Testis (tissue), 5 donors: ENCODE data around the gene POLRMT. TPM values are rescaled to one million over a fixed set of nuclear protein-coding genes. Genes with fewer than 3 reads are reported as not detected.
A peak's percentile ranks its signal among the peaks of the same experiment; 100 is the strongest.

Experiments
- DNase-seq: peaks from one replicate; pipeline ENCODE4 v3.0.0-alpha.2; 2019
- H3K27ac ChIP-seq, 2 donors: fragments of 200-600 bp; sonication (generic); one replicate each; pipeline ENCODE4 v1.5.1; 2019
- H3K27me3 ChIP-seq: fragments of 200-600 bp; sonication (generic); one replicate; pipeline ENCODE4 v1.5.1; 2019
- H3K36me3 ChIP-seq: fragments of 200-600 bp; sonication (generic); one replicate; pipeline ENCODE4 v1.5.1; 2017; ENCODE audit warnings: low read depth; ENCODE audit errors: missing control alignments
- H3K4me1 ChIP-seq: fragments of 200-600 bp; sonication (generic); one replicate; pipeline ENCODE4 v1.5.1; 2019
- H3K4me3 ChIP-seq, 2 donors: fragments of 200-600 bp; sonication (generic); one replicate each; pipeline ENCODE4 v1.5.1; 2017 to 2019
- H3K9me3 ChIP-seq: fragments of 200-600 bp; sonication (generic); one replicate; pipeline ENCODE4 v1.5.1; 2017
- POLR2A ChIP-seq: fragments of 450-650 bp; IDR thresholded peaks from one replicate; pipeline ENCODE4 v1.6.1; 2017; ENCODE audit warnings: antibody characterized with exemption, mild to moderate bottlenecking, moderate library complexity
- WGBS, 2 donors: methylation state at CpG; one replicate each; pipeline ENCODE4 v1.1.5; 2018; 5-methylcytosine and 5-hydroxymethylcytosine counted together
- intact Hi-C: fragments of 100-400 bp; cut with DNase I; formaldehyde crosslinking; loops from one replicate; pipeline ENCODE4 v1.15.1; 2023; ENCODE audit warnings: low total_unique reads
- long read RNA-seq, 2 donors: transcript quantifications; one replicate each; lab custom pipeline, GENCODE V29; 2026
- polyA plus RNA-seq: library from polyadenylated mRNA; stranded (reverse); fragments of 350-450 nt; fragmentation: Illumina TruSeq; extraction: RNeasy Lipid Tissue Mini Kit (QIAGEN cat#74804); gene quantifications from one replicate; pipeline ENCODE4 v1.2.3, GENCODE V29; 2014; ENCODE audit warnings: low read depth, low replicate concordance; ENCODE audit not compliant: insufficient read depth
- total RNA-seq, 2 donors: library from RNA; depleted of rRNA; stranded (reverse); fragments of >200 nt; gene quantifications; one replicate each; pipeline ENCODE4 v1.2.3, GENCODE V29; 2016
- TF ChIP-seq, protein P1 (sequence below), 3 experiments: fragments of 450-650 bp in 2 of 3; fragments of 200-600 bp in 1 of 3; sonication (generic) in 1 of 3; IDR thresholded peaks; one replicate each; pipeline ENCODE4 v1.5.1; 2016 to 2019; ENCODE audit warnings: antibody characterized with exemption in 3 of 3, mild to moderate bottlenecking in 2 of 3, moderate library complexity in 1 of 3

POLRMT gene
- total RNA-seq = 100 to 1,000 TPM; 116 to 137 TPM
- 178 TPM for polyA plus RNA-seq
- long read RNA-seq, donor 1, transcript POLRMT-202 (21 exons, 3,835 nt) = major isoform, 10 of 21 reads
- long read RNA-seq, donor 1, partial matches to known transcripts = 9 of 21 reads
- long read RNA-seq, donor 1, other reads (novel, unspliced or antisense) = 0 of 21 reads
- long read RNA-seq, donor 2, partial matches to known transcripts = 6 of 11 reads
- long read RNA-seq, donor 2, other reads (novel, unspliced or antisense) = 0 of 11 reads

GRCh38 chr19:633068-633785 lies at the start of gene POLRMT:
TSS of gene POLRMT (minus strand) at chr19:633537. CDS start at chr19:633512, 25 bp downstream.
- H3K4me1 ChIP-seq = peaks cover 16% of the 10 kb centered on the region
- H3K36me3 ChIP-seq = no peaks in the 10 kb centered on the region
- intact Hi-C loops = no loop called here
- DNase-seq = peak; percentile 99
- H3K9me3 ChIP-seq = no peaks in the 10 kb centered on the region
- H3K27me3 ChIP-seq = no peaks in the 10 kb centered on the region
- WGBS, 2 donors = 0 to 1% methylated on average over 36 to 65 of the region's 67 CpGs
- H3K27ac ChIP-seq = peak within 1 kb of the TSS; percentile 70 to 74
- TF ChIP-seq POLR2A = no peak
- TF ChIP-seq, protein P1, sequence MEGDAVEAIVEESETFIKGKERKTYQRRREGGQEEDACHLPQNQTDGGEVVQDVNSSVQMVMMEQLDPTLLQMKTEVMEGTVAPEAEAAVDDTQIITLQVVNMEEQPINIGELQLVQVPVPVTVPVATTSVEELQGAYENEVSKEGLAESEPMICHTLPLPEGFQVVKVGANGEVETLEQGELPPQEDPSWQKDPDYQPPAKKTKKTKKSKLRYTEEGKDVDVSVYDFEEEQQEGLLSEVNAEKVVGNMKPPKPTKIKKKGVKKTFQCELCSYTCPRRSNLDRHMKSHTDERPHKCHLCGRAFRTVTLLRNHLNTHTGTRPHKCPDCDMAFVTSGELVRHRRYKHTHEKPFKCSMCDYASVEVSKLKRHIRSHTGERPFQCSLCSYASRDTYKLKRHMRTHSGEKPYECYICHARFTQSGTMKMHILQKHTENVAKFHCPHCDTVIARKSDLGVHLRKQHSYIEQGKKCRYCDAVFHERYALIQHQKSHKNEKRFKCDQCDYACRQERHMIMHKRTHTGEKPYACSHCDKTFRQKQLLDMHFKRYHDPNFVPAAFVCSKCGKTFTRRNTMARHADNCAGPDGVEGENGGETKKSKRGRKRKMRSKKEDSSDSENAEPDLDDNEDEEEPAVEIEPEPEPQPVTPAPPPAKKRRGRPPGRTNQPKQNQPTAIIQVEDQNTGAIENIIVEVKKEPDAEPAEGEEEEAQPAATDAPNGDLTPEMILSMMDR (IDR thresholded peaks at IDR 0.05) = peak in 1 of 3 experiments; percentile 24
- peak within 1 kb of the TSS; percentile 77 to 88 for H3K4me3 ChIP-seq

DNA sequence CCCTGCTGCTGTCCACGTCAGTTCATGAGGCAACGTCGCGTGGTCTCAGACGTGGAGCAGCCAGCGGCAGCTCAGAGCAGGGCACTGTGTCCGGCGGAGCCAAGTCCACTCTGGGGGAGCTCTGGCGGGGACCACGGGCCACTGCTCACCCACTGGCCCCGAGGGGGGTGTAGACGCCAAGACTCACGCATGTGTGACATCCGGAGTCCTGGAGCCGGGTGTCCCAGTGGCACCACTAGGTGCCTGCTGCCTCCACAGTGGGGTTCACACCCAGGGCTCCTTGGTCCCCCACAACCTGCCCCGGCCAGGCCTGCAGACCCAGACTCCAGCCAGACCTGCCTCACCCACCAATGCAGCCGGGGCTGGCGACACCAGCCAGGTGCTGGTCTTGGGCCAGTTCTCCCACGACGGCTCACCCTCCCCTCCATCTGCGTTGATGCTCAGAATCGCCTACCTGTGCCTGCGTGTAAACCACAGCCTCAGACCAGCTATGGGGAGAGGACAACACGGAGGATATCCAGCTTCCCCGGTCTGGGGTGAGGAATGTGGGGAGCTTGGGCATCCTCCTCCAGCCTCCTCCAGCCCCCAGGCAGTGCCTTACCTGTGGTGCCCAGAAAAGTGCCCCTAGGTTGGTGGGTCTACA lies 49.5 kb upstream of the POLRMT start:
- Histone ChIP-seq H3K36me3 (no peaks in the 10 kb centered on the region), H3K4me1 (peaks cover 9% of the 10 kb centered on the region), H3K27me3 (no peaks in the 10 kb centered on the region), H3K9me3 (no peaks in the 10 kb centered on the region), H3K27ac (no peak overlapping the region), H3K4me3 (no peak overlapping the region)
- 64 to 75% methylated on average over 7 to 20 of the region's 25 CpGs for WGBS, 2 donors
- DNase-seq = no peak
- intact Hi-C loops = no loop called here
- TF ChIP-seq, protein P1 (IDR thresholded peaks at IDR 0.05) = no peak
- TF ChIP-seq POLR2A = no peak

- peak; percentile 93 for DNase-seq
- TF ChIP-seq, protein P1 (IDR thresholded peaks at IDR 0.05) = no peak
- no peak for TF ChIP-seq POLR2A
These were observed 48.0 kb upstream of the POLRMT start for GRCh38 chr19:681029-682019.

GRCh38 chr19:680287-681028 lies 47.1 kb upstream of the POLRMT start:
- Histone ChIP-seq H3K27me3 (no peaks in the 10 kb centered on the region), H3K36me3 (no peaks in the 10 kb centered on the region), H3K4me1 (peaks cover 25% of the 10 kb centered on the region), H3K4me3 (peak overlapping the region; percentile 61 to 76), H3K27ac (peak overlapping the region; percentile 88 to 94), H3K9me3 (no peaks in the 10 kb centered on the region)
- DNase-seq = peak; percentile 100
- peak; percentile 68 for TF ChIP-seq POLR2A
- TF ChIP-seq, protein P1 (IDR thresholded peaks at IDR 0.05) = peak; percentile 40 to 54 (median 44)
- 1 to 5% methylated on average over 22 to 56 of the region's 70 CpGs for WGBS, 2 donors
- intact Hi-C loops = no loop called here

More at GRCh38 chr19:681029-682019, 48.0 kb upstream of the POLRMT start:
- intact Hi-C loops = no loop called here
- Histone ChIP-seq H3K27ac (peak overlapping the region; percentile 88 to 94), H3K36me3 (no peaks in the 10 kb centered on the region), H3K27me3 (no peaks in the 10 kb centered on the region), H3K4me1 (peaks cover 20% of the 10 kb centered on the region), H3K9me3 (no peaks in the 10 kb centered on the region), H3K4me3 (peak overlapping the region; percentile 61 to 76)
- 54 to 65% methylated on average over 7 to 53 of the region's 54 CpGs for whole genome bisulfite sequencing, 2 donors
